Measurements from ENCODE around the gene DPH3. TPM values are rescaled to one million over a fixed set of nuclear protein-coding genes. Genes with fewer than 3 reads are reported as not detected.
"Not testable (repeated sequence)": the region's sequence is repeated elsewhere in the genome, so short reads cannot be mapped to it uniquely, and the experiment has no call there.

Gene DPH3
- total RNA-seq, result 10 to 100 TPM; 20.0 to 26.4 (median 21.0) TPM
- long read RNA-seq, donor 1, transcript DPH3-204 (3 exons, 3,131 nt), result major isoform, 36 of 53 reads
- long read RNA-seq, donor 1, transcript DPH3-202 (2 exons, 3,052 nt), result minor isoform, 14 of 53 reads
- long read RNA-seq, donor 1, partial matches to known transcripts, result 0 of 53 reads
- long read RNA-seq, donor 1, other reads (novel, unspliced or antisense), result 3 of 53 reads
- long read RNA-seq, donor 2, transcript DPH3-202 (2 exons, 3,052 nt), result minor isoform, 7 of 18 reads
- long read RNA-seq, donor 2, transcript DPH3-204 (3 exons, 3,131 nt), result major isoform, 11 of 18 reads
- long read RNA-seq, donor 2, partial matches to known transcripts, result 0 of 18 reads
- long read RNA-seq, donor 2, other reads (novel, unspliced or antisense), result 0 of 18 reads

GRCh38 chr3:16264708-16265454 lies at the start of gene DPH3, which contains the start of gene OXNAD1:
Gene DPH3, minus strand, starts transcription at chr3:16264943. Its CDS starts 67 bp downstream, at chr3:16264876.
Gene OXNAD1, plus strand, starts transcription at chr3:16265212. Its CDS starts 5,741 bp downstream, at chr3:16270953.
- Histone ChIP-seq H3K36me3 (ENCODE audit: low read depth) (no peaks in the 10 kb centered on the region), H3K4me1 (ENCODE audit: low read depth) (peaks cover 21% of the 10 kb centered on the region)
- peak; percentile 98 for ATAC-seq

GRCh38 chr3:16313886-16314645 lies 49.3 kb upstream of the DPH3 start:
- H3K36me3 ChIP-seq (ENCODE audit: low read depth), result no peaks in the 10 kb centered on the region
- no peak for ATAC-seq
- intact Hi-C loops (cut with DNase I, micrococcal nuclease), result no loop called here

More at GRCh38 chr3:16264708-16265454, at the start of gene DPH3, which contains the start of gene OXNAD1:
- peak; percentile 100 for DNase-seq
- H3K4me3 ChIP-seq, result peak within 1 kb of the TSS; percentile 67
- no peaks in the 10 kb centered on the region for H3K9me3 ChIP-seq
- intact Hi-C loops (cut with DNase I, micrococcal nuclease), result no loop called here
- no peak for TF ChIP-seq CTCF (IDR thresholded peaks at IDR 0.05)

GRCh38 chr3:16311960-16312451 lies 47.3 kb upstream of the DPH3 start:
- no peaks in the 10 kb centered on the region for H3K4me1 ChIP-seq (ENCODE audit: low read depth)
- H3K4me3 ChIP-seq, result no peak overlapping the region
- H3K36me3 ChIP-seq (ENCODE audit: low read depth), result no peaks in the 10 kb centered on the region
- DNase-seq (peak in 1 of 3 donors; percentile 12), ATAC-seq (peak; percentile 71)
- H3K9me3 ChIP-seq, result no peaks in the 10 kb centered on the region
- TF ChIP-seq CTCF (IDR thresholded peaks at IDR 0.05), result no peak
- intact Hi-C loops (cut with DNase I, micrococcal nuclease), result no loop called here

More at GRCh38 chr3:16313886-16314645, 49.3 kb upstream of the DPH3 start:
- DNase-seq, result no peak
- Histone ChIP-seq H3K9me3 (no peaks in the 10 kb centered on the region), H3K4me1 (ENCODE audit: low read depth) (no peaks in the 10 kb centered on the region), H3K4me3 (no peak overlapping the region)
- no peak for TF ChIP-seq CTCF (IDR thresholded peaks at IDR 0.05)

GRCh38 chr3:16310486-16310885 lies 45.7 kb upstream of the DPH3 start:
- intact Hi-C loops (cut with DNase I, micrococcal nuclease); H3K4me1 ChIP-seq (ENCODE audit: low read depth); H3K4me3 ChIP-seq; H3K36me3 ChIP-seq (ENCODE audit: low read depth); DNase-seq; ATAC-seq; H3K9me3 ChIP-seq: not testable (repeated sequence)

- intact Hi-C loops (cut with DNase I, micrococcal nuclease), result no loop called here
- Histone ChIP-seq H3K9me3 (no peaks in the 10 kb centered on the region), H3K4me1 (ENCODE audit: low read depth) (no peaks in the 10 kb centered on the region), H3K4me3 (no peak overlapping the region), H3K36me3 (ENCODE audit: low read depth) (no peaks in the 10 kb centered on the region)
- DNase-seq (no peak), ATAC-seq (peak; percentile 73)
- no peak for TF ChIP-seq CTCF (IDR thresholded peaks at IDR 0.05)
Measured at GRCh38 chr3:16309558-16309957, 44.8 kb upstream of the DPH3 start.
